Liver (tissue), 9 donors: ENCODE data around the gene ANAPC5. TPM values are rescaled to one million over a fixed set of nuclear protein-coding genes. Genes with fewer than 3 reads are reported as not detected.
"Not testable (repeated sequence)": the region's sequence is repeated elsewhere in the genome, so short reads cannot be mapped to it uniquely, and the experiment has no call there.

Experiments used
- DNase-seq: peaks from one replicate; pipeline ENCODE4 v3.0.0-alpha.2; 2017; ENCODE audit warnings: low spot score
- H3K27ac ChIP-seq, 2 donors: one replicate each; pipeline ENCODE4 v1.7.0; 2013; ENCODE audit warnings: inconsistent platforms in 2 of 2, low read length in 2 of 2, control low read depth in 1 of 2, low read depth in 1 of 2, mild to moderate bottlenecking in 1 of 2
- H3K27me3 ChIP-seq, 4 donors: one replicate each; pipeline versions ENCODE4 v1.6.1 to v1.7.0; 2013; ENCODE audit warnings: low read length in 3 of 4, inconsistent platforms in 1 of 4, mild to moderate bottlenecking in 1 of 4, moderate library complexity in 1 of 4; ENCODE audit not compliant: control insufficient read depth in 4 of 4, insufficient read depth in 4 of 4
- H3K36me3 ChIP-seq, 4 donors: one replicate each; pipeline versions ENCODE4 v1.6.1 to v1.7.0; 2013; ENCODE audit warnings: low read length in 3 of 4, mild to moderate bottlenecking in 3 of 4, low read depth in 1 of 4, moderate library complexity in 1 of 4; ENCODE audit not compliant: control insufficient read depth in 4 of 4, insufficient read depth in 3 of 4
- H3K4me1 ChIP-seq, 4 donors: one replicate each; pipeline versions ENCODE4 v1.6.1 to v1.7.0; 2013; ENCODE audit warnings: low read length in 3 of 4, mild to moderate bottlenecking in 3 of 4, moderate library complexity in 1 of 4; ENCODE audit not compliant: control insufficient read depth in 4 of 4, insufficient read depth in 4 of 4
- H3K4me3 ChIP-seq, 3 donors: one replicate each; pipeline versions ENCODE4 v1.6.1 to v1.7.0; 2013; ENCODE audit warnings: low read length in 3 of 3, control low read depth in 1 of 3, low read depth in 1 of 3, mild to moderate bottlenecking in 1 of 3
- H3K9ac ChIP-seq, 2 donors: one replicate each; pipeline ENCODE4 v1.7.0; 2013; ENCODE audit warnings: low read length in 2 of 2, mild to moderate bottlenecking in 2 of 2, moderate library complexity in 2 of 2, control low read depth in 1 of 2, low read depth in 1 of 2
- H3K9me3 ChIP-seq, 4 donors: one replicate each; pipeline versions ENCODE4 v1.6.1 to v1.7.0; 2013; ENCODE audit warnings: low read length in 3 of 4; ENCODE audit not compliant: control insufficient read depth in 4 of 4
- EGR1 ChIP-seq, 2 donors: IDR thresholded peaks; 2 replicates each; pipeline ENCODE4 v1.6.1; 2016 to 2018; ENCODE audit warnings: antibody characterized with exemption in 2 of 2, low read depth in 2 of 2
- GABPA ChIP-seq, 2 donors: IDR thresholded peaks in 1 of 2; conservative IDR thresholded peaks in 1 of 2; 2 replicates each; pipeline ENCODE4 v1.6.1; 2016; ENCODE audit warnings: antibody characterized with exemption in 2 of 2, mild to moderate bottlenecking in 1 of 2, moderate library complexity in 1 of 2
- HNF4A ChIP-seq, 2 donors: conservative IDR thresholded peaks; 2 replicates each; pipeline ENCODE4 v1.6.1; 2016; ENCODE audit warnings: antibody characterized with exemption in 2 of 2, mild to moderate bottlenecking in 2 of 2
- HNF4G ChIP-seq: IDR thresholded peaks from 2 replicates; pipeline ENCODE4 v1.6.1; 2016; ENCODE audit warnings: antibody characterized with exemption
- NR2F2 ChIP-seq: IDR thresholded peaks from 2 replicates; pipeline ENCODE4 v1.6.1; 2016; ENCODE audit warnings: antibody characterized with exemption
- RAD21 ChIP-seq, 2 donors: IDR thresholded peaks; 2 replicates each; pipeline ENCODE4 v1.6.1; 2016; ENCODE audit warnings: antibody characterized with exemption in 2 of 2, mild to moderate bottlenecking in 2 of 2
- RXRA ChIP-seq, 2 donors: IDR thresholded peaks; 2 replicates each; pipeline ENCODE4 v1.6.1; 2017 to 2018; ENCODE audit warnings: antibody characterized with exemption in 2 of 2, mild to moderate bottlenecking in 1 of 2
- SP1 ChIP-seq: IDR thresholded peaks from 2 replicates; pipeline ENCODE4 v1.6.1; 2018; ENCODE audit warnings: antibody characterized with exemption, mild to moderate bottlenecking
- TAF1 ChIP-seq: conservative IDR thresholded peaks from 2 replicates; pipeline ENCODE4 v1.6.1; 2016; ENCODE audit warnings: antibody characterized with exemption, mild to moderate bottlenecking
- WGBS: extraction: QIAGEN DNeasy Blood & Tissue Kit; methylation state at CpG from one replicate; pipeline ENCODE4 v1.1.7; 2013; 5-methylcytosine and 5-hydroxymethylcytosine counted together
- polyA plus RNA-seq, 2 donors: library from polyadenylated mRNA; stranded (reverse) in 1 of 2; unstranded in 1 of 2; fragments of 200-250 nt in 1 of 2; fragments of >200 nt in 1 of 2; fragmentation: Nextera tagmentation in 1 of 2; extraction: Ambion mirVana in 1 of 2; gene quantifications; one replicate each; pipeline versions ENCODE4 v1.2.1 to v1.2.3, GENCODE V29; 2013 to 2015
- total RNA-seq, 2 donors: library from RNA; depleted of rRNA; stranded (reverse); fragments of >200 nt; gene quantifications; one replicate each; pipeline ENCODE4 v1.2.3, GENCODE V29; 2014
- TF ChIP-seq, protein P1 (sequence below): fragments of 150-350 bp; IDR thresholded peaks from 2 replicates; pipeline ENCODE4 v1.5.1; 2017; ENCODE audit warnings: improper control_type of control experiment, low read depth, low read length; ENCODE audit not compliant: missing input control
- TF ChIP-seq, protein P2 (sequence below): IDR thresholded peaks from 2 replicates; pipeline ENCODE4 v1.6.1; 2016; ENCODE audit warnings: antibody characterized with exemption
- TF ChIP-seq, protein P3 (sequence below): IDR thresholded peaks from 2 replicates; pipeline ENCODE4 v1.6.1; 2016; ENCODE audit warnings: antibody characterized with exemption
- TF ChIP-seq, protein P4 (sequence below): IDR thresholded peaks from 2 replicates; pipeline ENCODE4 v1.6.1; 2016; ENCODE audit warnings: antibody characterized with exemption
- donor health status: healthy.
- donor health status: healthy.
- donor health status: healthy.
- donor health status: healthy.
- donor health status: healthy.

The ANAPC5 gene
- total and polyA plus RNA-seq, 4 donors: 44.1 to 111 (median 62.2) TPM

- TF ChIP-seq, protein P1, sequence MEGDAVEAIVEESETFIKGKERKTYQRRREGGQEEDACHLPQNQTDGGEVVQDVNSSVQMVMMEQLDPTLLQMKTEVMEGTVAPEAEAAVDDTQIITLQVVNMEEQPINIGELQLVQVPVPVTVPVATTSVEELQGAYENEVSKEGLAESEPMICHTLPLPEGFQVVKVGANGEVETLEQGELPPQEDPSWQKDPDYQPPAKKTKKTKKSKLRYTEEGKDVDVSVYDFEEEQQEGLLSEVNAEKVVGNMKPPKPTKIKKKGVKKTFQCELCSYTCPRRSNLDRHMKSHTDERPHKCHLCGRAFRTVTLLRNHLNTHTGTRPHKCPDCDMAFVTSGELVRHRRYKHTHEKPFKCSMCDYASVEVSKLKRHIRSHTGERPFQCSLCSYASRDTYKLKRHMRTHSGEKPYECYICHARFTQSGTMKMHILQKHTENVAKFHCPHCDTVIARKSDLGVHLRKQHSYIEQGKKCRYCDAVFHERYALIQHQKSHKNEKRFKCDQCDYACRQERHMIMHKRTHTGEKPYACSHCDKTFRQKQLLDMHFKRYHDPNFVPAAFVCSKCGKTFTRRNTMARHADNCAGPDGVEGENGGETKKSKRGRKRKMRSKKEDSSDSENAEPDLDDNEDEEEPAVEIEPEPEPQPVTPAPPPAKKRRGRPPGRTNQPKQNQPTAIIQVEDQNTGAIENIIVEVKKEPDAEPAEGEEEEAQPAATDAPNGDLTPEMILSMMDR: no peak
- no peak for TF ChIP-seq HNF4G
- TF ChIP-seq, protein P2, sequence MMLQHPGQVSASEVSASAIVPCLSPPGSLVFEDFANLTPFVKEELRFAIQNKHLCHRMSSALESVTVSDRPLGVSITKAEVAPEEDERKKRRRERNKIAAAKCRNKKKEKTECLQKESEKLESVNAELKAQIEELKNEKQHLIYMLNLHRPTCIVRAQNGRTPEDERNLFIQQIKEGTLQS: no peak
- TF ChIP-seq, protein P3, sequence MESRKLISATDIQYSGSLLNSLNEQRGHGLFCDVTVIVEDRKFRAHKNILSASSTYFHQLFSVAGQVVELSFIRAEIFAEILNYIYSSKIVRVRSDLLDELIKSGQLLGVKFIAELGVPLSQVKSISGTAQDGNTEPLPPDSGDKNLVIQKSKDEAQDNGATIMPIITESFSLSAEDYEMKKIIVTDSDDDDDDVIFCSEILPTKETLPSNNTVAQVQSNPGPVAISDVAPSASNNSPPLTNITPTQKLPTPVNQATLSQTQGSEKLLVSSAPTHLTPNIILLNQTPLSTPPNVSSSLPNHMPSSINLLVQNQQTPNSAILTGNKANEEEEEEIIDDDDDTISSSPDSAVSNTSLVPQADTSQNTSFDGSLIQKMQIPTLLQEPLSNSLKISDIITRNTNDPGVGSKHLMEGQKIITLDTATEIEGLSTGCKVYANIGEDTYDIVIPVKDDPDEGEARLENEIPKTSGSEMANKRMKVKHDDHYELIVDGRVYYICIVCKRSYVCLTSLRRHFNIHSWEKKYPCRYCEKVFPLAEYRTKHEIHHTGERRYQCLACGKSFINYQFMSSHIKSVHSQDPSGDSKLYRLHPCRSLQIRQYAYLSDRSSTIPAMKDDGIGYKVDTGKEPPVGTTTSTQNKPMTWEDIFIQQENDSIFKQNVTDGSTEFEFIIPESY: no peak
- TF ChIP-seq GABPA (IDR thresholded peaks at IDR 0.05 in 1 of 2, conservative IDR thresholded peaks at IDR 0.05 in 1 of 2): no peak
- TF ChIP-seq TAF1: no peak
Measured at GRCh38 chr12:121299662-121300061, 52.5 kb downstream of the ANAPC5 start (continued).

DNA sequence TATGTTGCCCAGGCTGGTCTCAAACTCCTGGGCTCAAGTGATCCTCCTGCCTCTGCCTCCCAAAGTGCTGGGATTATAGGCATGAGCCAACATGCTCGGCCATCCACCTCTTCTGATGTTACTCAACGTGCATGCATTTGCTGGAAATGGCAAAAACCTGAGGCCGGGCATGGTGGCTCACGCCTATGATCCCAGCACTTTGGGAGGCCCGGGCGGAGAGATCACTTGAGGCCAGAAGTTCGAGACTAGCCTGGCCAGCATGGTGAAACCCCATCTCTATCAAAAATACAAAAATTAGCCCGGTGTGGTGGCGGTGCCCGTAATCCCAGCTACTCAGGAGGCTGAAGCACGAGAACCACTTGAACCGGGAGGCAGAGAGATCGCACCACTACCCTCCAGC is 53.8 kb downstream of the ANAPC5 start:
- not testable (repeated sequence) for H3K27ac ChIP-seq, H3K36me3 ChIP-seq, H3K9ac ChIP-seq, H3K9me3 ChIP-seq, H3K27me3 ChIP-seq, H3K4me3 ChIP-seq, DNase-seq
- WGBS: 97% methylated on average over 13 of the region's 13 CpGs
- H3K4me1 ChIP-seq: peaks cover 0 to 27% (median 20%) of the 10 kb centered on the region in 4 donors

DNA sequence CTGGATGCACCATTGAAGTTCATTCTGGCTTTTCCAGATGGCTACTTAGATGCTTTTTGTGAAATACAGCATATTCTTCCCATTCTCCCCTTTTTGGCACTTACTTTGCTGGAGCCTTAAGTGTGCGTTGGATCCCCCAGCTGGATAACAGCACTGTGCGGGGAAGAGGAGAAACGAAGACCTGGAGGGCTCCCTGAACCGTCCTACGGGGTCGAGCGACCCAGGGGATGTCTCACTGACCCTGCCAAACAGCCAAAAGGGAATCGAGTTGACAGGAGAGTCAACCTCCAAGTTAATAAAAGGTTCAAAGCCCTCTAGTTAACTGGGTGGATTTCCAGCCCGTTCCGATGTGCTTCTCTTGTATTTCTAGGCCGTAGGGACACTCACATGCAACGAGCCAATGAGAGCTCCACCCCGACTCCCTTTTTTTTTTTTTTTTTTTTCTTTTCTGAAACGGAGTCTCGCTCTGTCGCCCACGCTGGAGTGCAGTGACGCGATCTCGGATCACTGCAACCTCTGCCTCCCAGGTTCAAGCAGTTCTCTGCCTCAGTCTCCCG is 54.7 kb downstream of the ANAPC5 start:
- Histone ChIP-seq H3K9me3 (no peaks in the 10 kb centered on the region), H3K4me3 (peak overlapping the region; percentile 62 to 99 (median 85)), H3K27ac (peak overlapping the region; percentile 36 to 85), H3K36me3 (peaks cover 0 to 2% (median 0%) of the 10 kb centered on the region in 4 donors), H3K4me1 (peaks cover 0 to 27% (median 20%) of the 10 kb centered on the region in 4 donors), H3K9ac (peak overlapping the region; percentile 52 to 78), H3K27me3 (no peaks in the 10 kb centered on the region)
- no peak for DNase-seq
- TF ChIP-seq HNF4A (conservative IDR thresholded peaks at IDR 0.05): no peak
- TF ChIP-seq RXRA (IDR thresholded peaks at IDR 0.05): peak in 1 of 2 donors; percentile 8
- 3% methylated on average over 21 of the region's 21 CpGs for WGBS

DNA sequence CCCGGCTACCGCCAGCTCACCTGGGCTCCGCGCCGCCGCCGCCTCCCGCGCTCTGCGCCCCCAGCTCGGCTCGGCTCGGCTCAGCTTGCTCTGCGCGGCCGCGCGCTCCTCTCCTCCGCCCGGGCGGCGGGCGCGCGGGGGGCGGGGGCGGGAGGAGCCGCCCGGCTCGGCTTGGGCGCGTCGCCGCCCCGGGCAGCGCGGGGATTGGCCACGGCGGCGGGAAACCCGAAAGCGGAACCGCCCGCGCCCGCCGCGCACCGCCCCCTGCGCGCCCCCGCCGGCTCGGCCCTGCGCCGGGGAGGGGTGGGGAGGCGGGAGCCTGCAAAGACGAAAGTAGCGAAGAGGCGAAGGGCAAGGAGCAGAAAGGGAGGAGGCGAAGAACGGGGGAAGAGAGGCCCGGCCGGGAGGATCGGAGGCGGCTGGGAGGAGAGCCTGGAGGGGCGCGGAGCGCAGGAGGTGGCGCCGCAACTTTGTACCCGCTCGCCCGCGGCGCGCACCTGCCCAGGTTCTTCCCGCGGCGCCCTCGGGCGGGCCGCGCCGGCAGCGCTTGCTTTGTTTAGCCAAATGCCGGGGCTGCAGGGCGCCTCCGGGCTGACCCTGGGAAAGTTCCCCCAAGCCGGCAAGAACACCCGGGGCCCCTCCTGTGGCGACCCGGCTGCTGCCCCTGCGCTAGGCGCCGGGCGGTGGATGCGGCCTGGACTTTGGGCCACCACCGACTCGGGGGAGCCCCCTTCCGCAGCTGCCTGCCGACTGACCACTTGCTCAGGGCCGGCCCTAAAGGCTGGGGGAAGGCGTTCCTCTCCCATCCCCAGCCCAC is 55.4 kb downstream of the ANAPC5 start, which contains the start of gene CAMKK2:
TSS of gene CAMKK2 (minus strand) at position 92 of the 817 bp plus-strand sequence. CDS start 22,183 bp downstream, outside the sequence.
- Histone ChIP-seq H3K27ac (peak within 1 kb of the TSS; percentile 79 to 91), H3K9me3 (no peaks in the 10 kb centered on the region), H3K27me3 (no peaks in the 10 kb centered on the region), H3K4me3 (peak within 1 kb of the TSS; percentile 85 to 99 (median 95)), H3K36me3 (peaks cover 0 to 4% (median 0%) of the 10 kb centered on the region in 4 donors), H3K4me1 (peaks cover 0 to 27% (median 20%) of the 10 kb centered on the region in 4 donors), H3K9ac (peak within 1 kb of the TSS; percentile 78 to 83)
- peak; percentile 84 for DNase-seq
- TF ChIP-seq, protein P4, sequence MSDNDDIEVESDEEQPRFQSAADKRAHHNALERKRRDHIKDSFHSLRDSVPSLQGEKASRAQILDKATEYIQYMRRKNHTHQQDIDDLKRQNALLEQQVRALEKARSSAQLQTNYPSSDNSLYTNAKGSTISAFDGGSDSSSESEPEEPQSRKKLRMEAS: no peak
- TF ChIP-seq SP1 (no peak), EGR1 (IDR thresholded peaks at IDR 0.05; ENCODE audit: low read depth in 2 of 2) (no peak), NR2F2 (no peak), RAD21 (IDR thresholded peaks at IDR 0.05) (peak in 1 of 2 donors; percentile 11), HNF4A (conservative IDR thresholded peaks at IDR 0.05) (peak in 1 of 2 donors; percentile 5), TAF1 (no peak)
- TF ChIP-seq, protein P3: no peak
- TF ChIP-seq, protein P1: no peak
- 1% methylated on average over 104 of the region's 104 CpGs for WGBS
